Esophagus muscularis mucosa (tissue), 2 donors: ENCODE data around the gene TNFSF8.

Experiments
- POLR2A ChIP-seq: fragments of 450-650 bp; IDR thresholded peaks from one replicate; pipeline ENCODE4 v1.6.1; 2017; ENCODE audit warnings: antibody characterized with exemption, moderate library complexity, mild to moderate bottlenecking, low read depth
- POLR2AphosphoS5 ChIP-seq, 2 donors: sonication (generic); formaldehyde crosslinking; IDR thresholded peaks; one replicate each; pipeline ENCODE4 v1.6.1; 2017; ENCODE audit warnings: antibody characterized with exemption in 2 of 2

DNA sequence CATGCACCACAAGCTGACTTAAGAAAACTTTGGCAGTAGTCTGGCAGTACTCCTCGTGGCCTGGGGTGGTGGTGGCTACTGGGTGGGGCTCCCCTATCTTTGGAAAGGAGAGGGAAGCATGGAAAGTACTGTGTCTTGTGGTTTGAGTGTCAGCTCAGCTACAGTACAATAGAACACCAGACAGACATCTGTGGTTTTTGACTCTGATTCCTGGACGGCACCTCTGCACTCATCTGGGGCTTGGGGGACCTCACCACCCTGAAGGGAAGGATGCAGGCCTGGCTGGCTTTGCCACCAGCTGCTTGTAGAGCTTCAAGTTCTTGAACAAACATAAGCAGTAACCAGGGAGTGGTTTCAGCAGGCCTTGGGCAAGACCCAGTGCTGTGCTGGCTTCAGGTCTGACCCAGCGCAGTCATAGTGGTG lies 40.6 kb downstream of the TNFSF8 start:
- TF ChIP-seq POLR2AphosphoS5 (IDR thresholded peaks at IDR 0.05) = no peak
- TF ChIP-seq POLR2A = no peak
